IMR-90 (cell line): ENCODE data around the gene EFNA5.

Experiments used
- CHD1 ChIP-seq: IDR thresholded peaks from 2 replicates; pipeline ENCODE4 v1.6.1; 2012; ENCODE audit warnings: low read depth, low read length, improper control_type of control experiment
- POLR2A ChIP-seq: IDR thresholded peaks from 2 replicates; pipeline ENCODE4 v1.6.1; 2012; ENCODE audit warnings: mild to moderate bottlenecking, low read depth, low read length
- TF ChIP-seq, protein P1 (sequence below): conservative IDR thresholded peaks from 2 replicates; pipeline ENCODE4 v1.5.1; 2012; ENCODE audit warnings: mild to moderate bottlenecking, low read depth, low read length, improper control_type of control experiment

DNA sequence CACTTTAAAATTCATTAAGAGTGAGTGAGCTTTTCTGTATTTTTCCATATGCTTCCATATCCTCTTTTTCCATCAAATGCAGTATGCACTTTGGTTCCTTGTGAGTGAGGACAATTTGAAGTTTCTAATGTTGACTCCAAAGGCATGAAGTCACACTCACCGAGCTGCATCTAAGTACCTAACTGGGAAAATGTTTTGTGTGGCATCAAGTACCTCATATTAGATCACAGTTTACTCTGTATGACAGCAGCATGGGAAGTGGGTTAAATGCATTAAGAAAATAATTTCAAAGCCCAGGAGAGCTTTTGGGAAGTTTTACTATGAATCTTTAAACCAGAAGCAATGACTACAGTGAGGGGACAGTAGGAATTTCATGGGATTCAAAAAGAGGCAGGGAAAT, 207.0 kb downstream of the EFNA5 start:
- TF ChIP-seq, protein P1, sequence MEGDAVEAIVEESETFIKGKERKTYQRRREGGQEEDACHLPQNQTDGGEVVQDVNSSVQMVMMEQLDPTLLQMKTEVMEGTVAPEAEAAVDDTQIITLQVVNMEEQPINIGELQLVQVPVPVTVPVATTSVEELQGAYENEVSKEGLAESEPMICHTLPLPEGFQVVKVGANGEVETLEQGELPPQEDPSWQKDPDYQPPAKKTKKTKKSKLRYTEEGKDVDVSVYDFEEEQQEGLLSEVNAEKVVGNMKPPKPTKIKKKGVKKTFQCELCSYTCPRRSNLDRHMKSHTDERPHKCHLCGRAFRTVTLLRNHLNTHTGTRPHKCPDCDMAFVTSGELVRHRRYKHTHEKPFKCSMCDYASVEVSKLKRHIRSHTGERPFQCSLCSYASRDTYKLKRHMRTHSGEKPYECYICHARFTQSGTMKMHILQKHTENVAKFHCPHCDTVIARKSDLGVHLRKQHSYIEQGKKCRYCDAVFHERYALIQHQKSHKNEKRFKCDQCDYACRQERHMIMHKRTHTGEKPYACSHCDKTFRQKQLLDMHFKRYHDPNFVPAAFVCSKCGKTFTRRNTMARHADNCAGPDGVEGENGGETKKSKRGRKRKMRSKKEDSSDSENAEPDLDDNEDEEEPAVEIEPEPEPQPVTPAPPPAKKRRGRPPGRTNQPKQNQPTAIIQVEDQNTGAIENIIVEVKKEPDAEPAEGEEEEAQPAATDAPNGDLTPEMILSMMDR: no peak
- TF ChIP-seq CHD1 (no peak), POLR2A (no peak)
